Stimulated activated naive CD8-positive, alpha-beta T cell treated with anti-CD3 and anti-CD28 coated beads, Interleukin-15, Interleukin-2, amounts not matched to agents 100 ng/mL and 50 ng/mL, for 24 hours (primary cell): ENCODE measurements around the gene SH3BP4.

Source experiments
- H3K27ac Mint-ChIP-seq: one replicate; pipeline ENCODE4 v1.8.0; 2021; ENCODE audit warnings: mild to moderate bottlenecking, mixed read lengths
- H3K27me3 Mint-ChIP-seq: one replicate; pipeline ENCODE4 v1.8.0; 2021; ENCODE audit warnings: mixed read lengths
- H3K36me3 Mint-ChIP-seq: one replicate; pipeline ENCODE4 v1.8.0; 2021; ENCODE audit warnings: low read depth, mixed read lengths
- H3K4me1 Mint-ChIP-seq: one replicate; pipeline ENCODE4 v1.8.0; 2021; ENCODE audit warnings: low read depth, mixed read lengths
- H3K4me3 Mint-ChIP-seq: one replicate; pipeline ENCODE4 v1.8.0; 2021; ENCODE audit warnings: mild to moderate bottlenecking, mixed read lengths
- H3K9me3 Mint-ChIP-seq: one replicate; pipeline ENCODE4 v1.8.0; 2021; ENCODE audit warnings: mixed read lengths

SH3BP4 gene

DNA sequence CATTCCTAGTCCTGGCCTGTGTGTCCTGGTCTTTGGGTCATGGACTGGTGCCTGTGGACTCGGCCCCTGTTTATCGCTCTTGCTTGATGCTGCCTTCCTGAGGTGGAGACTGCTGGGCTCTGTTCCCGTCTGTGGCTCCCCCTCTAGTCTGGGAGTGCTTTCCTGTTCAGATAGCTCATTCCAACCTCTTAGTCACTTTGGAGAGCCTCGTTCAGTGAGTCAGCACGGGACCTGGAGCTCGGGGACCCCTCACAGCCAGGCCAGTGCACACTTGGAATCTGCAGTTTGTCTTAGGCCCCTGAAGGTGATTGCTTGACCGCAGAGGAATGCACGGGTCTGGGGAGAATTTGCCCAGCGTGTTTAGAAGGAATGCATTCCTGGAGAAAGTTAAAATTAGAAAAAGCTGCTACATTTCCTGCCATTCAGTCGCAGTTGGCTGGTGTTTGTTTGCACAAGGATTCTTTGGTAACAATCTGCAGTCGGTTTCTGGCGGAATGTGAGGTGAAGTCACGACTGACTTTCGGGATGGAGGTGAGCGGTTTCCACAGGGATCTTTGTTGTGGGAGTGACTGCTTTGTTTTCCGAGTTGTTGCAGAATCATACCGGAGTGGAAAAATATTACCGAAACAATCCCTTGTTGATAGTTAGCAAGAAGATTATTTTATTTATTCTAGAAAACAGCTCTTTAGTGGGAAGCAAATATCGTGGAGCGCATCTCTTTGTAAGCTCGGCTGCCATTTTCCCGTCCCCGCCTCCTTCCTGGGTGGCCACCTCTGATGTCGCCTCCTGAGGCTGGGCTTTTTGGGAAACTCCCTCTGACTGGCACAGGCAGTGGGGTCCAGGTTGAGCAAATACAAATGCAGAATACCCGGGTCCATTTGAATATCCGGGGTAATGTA is 29.6 kb downstream of the SH3BP4 start:
- H3K36me3 Mint-ChIP-seq: no peaks in the 10 kb centered on the region

DNA sequence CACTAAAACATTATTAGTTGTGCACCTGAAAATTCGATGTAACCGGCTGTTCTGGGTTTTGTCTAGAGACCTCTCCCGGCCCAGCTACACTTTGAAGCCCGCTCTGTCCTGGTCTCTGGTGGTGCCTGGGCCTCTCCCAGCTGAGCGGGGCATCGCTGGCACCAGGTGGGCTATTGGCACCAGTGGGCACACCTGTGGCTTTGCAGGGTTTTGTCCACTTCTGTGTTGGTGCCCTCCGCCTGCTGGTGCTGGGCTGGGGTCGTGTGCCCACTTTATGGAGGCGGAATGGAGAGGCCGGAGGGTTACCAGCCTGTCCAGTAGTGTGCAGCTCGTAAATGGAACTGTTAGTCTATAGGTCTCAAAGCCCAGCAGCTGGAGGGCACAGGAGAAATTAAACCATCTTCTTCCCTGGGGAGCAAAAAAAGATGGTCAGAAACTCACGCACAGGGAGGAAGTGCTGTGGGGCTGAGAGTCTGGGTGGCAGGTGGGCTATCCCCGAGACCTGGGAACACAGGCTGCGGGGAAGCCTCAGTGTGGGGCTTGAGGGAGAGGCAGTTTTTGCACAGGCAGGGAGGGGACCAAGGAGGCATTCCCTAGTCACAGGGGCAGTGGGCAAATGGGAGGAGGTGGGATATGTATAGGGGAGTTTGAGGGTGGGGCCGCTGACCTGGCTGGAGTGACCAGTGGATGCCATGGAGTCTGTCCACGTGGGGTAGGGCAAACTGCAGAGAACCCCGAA is 30.4 kb downstream of the SH3BP4 start:
- H3K4me1 Mint-ChIP-seq: no peaks in the 10 kb centered on the region
- peaks cover 3% of the 10 kb centered on the region for H3K27me3 Mint-ChIP-seq
- H3K27ac Mint-ChIP-seq: no peak overlapping the region
- no peaks in the 10 kb centered on the region for H3K36me3 Mint-ChIP-seq
- no peak overlapping the region for H3K4me3 Mint-ChIP-seq
- H3K9me3 Mint-ChIP-seq: no peaks in the 10 kb centered on the region

More for the DNA sequence above, 29.6 kb downstream of the SH3BP4 start:
- Mint-ChIP-seq H3K9me3 (no peaks in the 10 kb centered on the region), H3K4me1 (no peaks in the 10 kb centered on the region), H3K27me3 (peaks cover 3% of the 10 kb centered on the region), H3K27ac (no peak overlapping the region), H3K4me3 (no peak overlapping the region)

DNA sequence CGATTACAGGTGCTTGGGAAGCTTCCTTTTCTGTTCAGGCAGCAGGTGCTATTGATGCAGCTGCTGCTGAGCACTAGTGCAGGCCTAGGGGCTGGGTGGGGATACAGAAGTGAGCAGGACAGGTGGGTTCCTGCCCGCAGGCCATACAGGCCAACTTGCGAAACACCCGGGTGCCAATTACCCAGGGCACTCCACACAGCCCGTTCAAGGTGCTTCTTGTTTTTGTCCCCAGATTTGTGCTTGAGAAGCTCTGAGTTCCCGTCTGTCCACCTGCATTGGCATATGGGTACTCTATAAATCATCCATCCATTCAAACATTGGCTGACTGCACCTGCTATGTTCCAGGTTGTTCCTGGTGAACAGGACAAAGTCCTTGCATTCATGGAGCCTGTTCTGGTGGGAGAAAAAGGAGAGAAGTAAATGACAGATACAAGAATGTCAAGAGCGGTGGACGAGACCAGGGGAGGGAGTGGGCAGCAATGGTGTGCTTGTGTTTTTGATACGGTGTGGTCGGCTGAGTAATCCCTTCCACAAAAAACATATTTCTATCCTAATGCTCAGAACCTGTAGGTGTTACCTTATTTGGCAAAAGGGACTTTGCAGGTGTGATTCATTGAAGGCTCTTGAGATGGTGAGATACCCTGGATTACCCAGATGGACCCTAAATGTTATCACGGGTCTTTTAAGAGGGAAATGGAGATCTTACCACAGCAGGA is 31.4 kb downstream of the SH3BP4 start:
- Mint-ChIP-seq H3K36me3 (no peaks in the 10 kb centered on the region), H3K27me3 (peaks cover under 1% of the 10 kb centered on the region), H3K27ac (no peak overlapping the region), H3K4me3 (no peak overlapping the region), H3K9me3 (no peaks in the 10 kb centered on the region), H3K4me1 (no peaks in the 10 kb centered on the region)

DNA sequence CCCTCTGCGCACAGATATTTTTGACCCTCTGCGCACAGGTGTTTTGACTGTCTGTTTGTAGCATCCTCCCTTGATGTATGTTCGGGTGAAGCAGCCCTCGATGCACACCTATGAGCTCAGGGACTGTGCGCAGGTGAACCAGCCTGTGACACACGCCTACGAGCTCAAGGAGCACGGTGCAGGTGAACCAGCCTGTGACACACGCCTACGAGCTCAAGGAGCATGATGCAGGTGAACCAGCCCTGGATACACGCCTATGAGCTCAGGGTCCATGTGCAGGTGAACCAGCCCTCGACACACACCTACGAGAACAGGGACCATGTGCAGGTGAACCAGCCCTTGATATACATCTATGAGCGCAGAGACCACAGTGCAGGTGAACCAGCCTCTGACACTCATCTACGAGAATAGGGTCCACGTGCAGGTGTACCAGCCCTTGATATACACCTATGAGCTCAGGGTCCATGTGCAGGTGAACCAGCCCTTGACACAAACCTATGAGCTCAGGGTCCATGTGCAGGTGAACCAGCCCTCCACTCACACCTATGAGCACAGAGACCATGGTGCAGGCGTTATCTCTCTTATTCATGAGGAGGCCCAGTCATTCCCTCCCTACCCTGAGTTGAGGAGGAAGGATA is 33.9 kb downstream of the SH3BP4 start:
- Mint-ChIP-seq H3K36me3 (no peaks in the 10 kb centered on the region), H3K4me3 (no peak overlapping the region), H3K9me3 (peaks cover 4% of the 10 kb centered on the region), H3K27ac (no peak overlapping the region), H3K4me1 (no peaks in the 10 kb centered on the region), H3K27me3 (no peaks in the 10 kb centered on the region)

DNA sequence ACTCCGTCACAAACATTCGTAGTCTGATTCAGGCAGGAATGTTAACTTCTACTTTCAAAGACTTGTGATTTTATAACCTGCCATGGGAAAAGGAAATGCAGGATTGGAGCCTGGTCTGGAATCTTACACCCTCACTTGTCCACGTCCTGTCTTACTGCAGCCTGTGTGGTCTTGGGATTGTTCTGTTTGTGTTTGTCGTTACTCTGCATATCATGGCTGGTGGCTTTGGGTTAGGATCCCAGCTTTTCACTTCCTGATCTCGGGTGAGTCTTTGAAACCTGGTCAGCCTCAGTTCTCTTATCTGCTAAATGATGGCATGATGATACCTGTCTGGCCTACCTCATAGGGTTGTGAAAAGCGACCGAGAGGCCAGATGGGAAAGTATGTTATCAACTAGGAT is 34.6 kb downstream of the SH3BP4 start:
- H3K27me3 Mint-ChIP-seq: no peaks in the 10 kb centered on the region
- no peaks in the 10 kb centered on the region for H3K36me3 Mint-ChIP-seq
- H3K9me3 Mint-ChIP-seq: peaks cover 4% of the 10 kb centered on the region
- no peaks in the 10 kb centered on the region for H3K4me1 Mint-ChIP-seq
- no peak overlapping the region for H3K4me3 Mint-ChIP-seq
- no peak overlapping the region for H3K27ac Mint-ChIP-seq

DNA sequence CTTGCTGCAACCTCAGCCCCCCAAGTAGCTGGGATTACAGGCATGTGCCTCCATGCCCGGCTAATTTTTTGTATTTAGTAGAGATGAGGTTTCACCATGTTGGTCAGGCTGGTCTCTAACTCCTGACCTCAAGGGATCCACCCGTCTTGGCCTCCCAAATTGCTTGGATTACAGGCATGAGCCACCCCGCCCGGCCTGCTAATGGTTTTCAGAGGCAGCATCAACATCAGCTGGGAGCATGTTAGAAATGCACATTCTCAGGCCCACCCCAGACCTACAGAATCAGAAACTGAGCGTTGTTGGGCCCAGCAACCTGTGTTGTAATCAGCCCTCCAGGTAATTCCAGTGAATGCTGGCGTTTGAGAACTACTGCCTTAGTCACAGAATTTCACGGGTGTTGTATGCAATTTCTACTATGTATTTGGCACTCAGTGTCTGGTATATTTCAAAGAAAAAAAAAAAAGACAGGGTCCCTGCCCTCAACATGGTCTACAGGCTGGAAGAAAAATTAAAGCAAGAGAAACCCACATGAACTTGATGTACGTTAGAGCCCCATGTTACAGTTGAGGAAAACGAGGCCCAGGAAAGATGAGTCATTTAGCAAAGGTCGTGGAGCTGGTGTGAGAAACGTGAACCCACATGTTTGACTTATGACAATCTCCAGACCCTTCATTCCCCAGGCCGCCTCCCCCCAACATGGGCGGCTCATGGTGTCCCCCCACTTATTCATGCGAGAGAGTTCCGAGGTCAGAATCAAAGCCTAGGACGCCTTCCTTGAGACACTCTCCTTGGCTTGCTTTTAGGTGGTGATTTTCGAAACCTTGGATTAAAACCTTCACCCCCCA is 35.3 kb downstream of the SH3BP4 start:
- no peak overlapping the region for H3K27ac Mint-ChIP-seq
- H3K36me3 Mint-ChIP-seq: no peaks in the 10 kb centered on the region
- no peaks in the 10 kb centered on the region for H3K27me3 Mint-ChIP-seq
- H3K9me3 Mint-ChIP-seq: peaks cover 4% of the 10 kb centered on the region
- H3K4me3 Mint-ChIP-seq: no peak overlapping the region
- no peaks in the 10 kb centered on the region for H3K4me1 Mint-ChIP-seq

DNA sequence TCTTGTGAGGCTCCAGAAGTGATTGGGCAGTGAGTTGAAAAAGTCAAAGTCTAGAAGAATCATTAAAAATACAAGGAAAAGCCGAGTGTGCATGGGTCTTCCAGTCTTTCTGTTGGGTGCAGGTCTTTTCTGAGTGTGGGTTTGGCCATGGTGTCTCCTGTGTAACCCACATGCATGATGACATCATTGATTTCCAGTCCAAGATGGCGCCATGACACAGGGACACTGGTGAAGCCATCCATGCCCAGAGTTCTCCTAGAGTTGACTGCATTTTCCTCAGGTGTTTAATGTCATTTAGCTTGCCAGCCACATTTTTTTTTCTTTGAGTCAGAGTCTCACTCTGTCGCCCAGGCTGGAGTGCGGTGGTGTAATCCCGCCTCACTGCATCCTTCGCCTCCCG is 35.9 kb downstream of the SH3BP4 start:
- H3K27ac Mint-ChIP-seq: no peak overlapping the region
- no peaks in the 10 kb centered on the region for H3K27me3 Mint-ChIP-seq
- no peak overlapping the region for H3K4me3 Mint-ChIP-seq
- no peaks in the 10 kb centered on the region for H3K4me1 Mint-ChIP-seq
- H3K36me3 Mint-ChIP-seq: no peaks in the 10 kb centered on the region
- peaks cover 4% of the 10 kb centered on the region for H3K9me3 Mint-ChIP-seq

DNA sequence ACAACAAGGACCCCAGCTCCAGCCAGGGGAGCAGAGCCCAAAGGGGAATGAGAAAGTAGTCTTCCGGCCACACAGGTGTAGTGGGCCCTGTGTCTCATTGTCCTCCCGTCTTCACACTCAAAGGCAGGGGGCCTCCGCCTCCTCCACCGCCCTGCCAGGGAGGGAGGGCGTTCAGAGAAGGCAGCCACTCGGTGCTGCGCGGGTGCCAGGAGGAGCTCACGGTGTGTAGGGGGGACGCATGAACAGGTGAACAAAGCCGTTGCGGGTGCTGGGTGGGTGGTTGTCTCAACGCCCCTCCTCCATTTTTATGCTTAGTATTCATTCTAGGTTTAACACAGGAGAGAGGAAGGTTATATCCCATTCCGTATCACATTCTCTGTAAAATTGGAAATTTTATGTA is 36.7 kb downstream of the SH3BP4 start:
- Mint-ChIP-seq H3K27ac (no peak overlapping the region), H3K4me1 (peaks cover 3% of the 10 kb centered on the region), H3K27me3 (no peaks in the 10 kb centered on the region), H3K4me3 (no peak overlapping the region), H3K36me3 (no peaks in the 10 kb centered on the region), H3K9me3 (peaks cover 4% of the 10 kb centered on the region)

DNA sequence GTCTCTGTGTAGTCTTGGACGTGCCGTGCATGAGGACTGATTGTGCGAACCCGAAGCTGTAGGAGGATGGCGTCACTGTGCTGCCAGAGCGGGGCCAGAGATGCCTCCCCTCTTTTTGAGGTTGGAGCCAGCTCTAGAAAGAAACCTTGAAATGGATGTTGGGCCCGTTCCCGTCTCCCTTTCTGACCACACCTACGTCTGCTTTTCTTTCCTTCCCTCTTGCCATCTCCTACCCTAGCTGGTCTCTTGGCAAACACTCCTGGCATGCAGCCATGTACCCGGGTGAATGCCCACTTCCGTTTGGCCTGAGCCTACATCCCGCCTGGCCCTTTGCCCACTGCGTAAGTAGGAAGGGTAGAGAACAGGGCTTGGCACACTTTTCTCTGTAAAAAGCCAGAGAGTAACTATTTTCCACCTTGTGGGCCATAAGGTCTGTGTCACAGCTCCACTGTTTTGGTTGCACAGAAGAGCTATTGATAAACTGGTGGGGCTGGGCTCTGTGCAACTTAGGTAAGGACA is 37.4 kb downstream of the SH3BP4 start:
- Mint-ChIP-seq H3K36me3 (no peaks in the 10 kb centered on the region), H3K9me3 (peaks cover 4% of the 10 kb centered on the region), H3K27me3 (no peaks in the 10 kb centered on the region), H3K4me1 (peaks cover 11% of the 10 kb centered on the region), H3K4me3 (no peak overlapping the region), H3K27ac (no peak overlapping the region)

DNA sequence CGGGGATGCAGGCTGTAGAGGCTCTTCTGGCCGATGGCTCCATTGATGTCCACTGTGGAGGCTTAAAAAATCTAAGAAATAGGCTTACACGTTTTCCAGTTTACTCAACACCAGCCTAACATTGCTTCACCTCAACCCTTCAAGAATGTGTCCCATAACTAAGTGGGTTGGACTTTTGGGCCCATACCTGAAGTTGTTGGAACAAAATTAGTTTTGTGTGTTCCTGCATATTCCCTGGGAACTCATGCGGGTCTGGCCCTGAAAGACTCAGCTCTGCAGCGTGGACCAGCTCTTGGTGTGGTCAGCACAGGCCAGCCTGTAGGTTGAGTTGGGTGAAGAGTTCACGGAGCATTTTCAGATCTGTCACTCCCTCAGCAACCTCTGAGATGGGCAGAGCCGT is 38.5 kb downstream of the SH3BP4 start:
- no peaks in the 10 kb centered on the region for H3K36me3 Mint-ChIP-seq
- peaks cover 14% of the 10 kb centered on the region for H3K4me1 Mint-ChIP-seq
- peaks cover 4% of the 10 kb centered on the region for H3K9me3 Mint-ChIP-seq
- no peaks in the 10 kb centered on the region for H3K27me3 Mint-ChIP-seq
- no peak overlapping the region for H3K4me3 Mint-ChIP-seq
- no peak overlapping the region for H3K27ac Mint-ChIP-seq

DNA sequence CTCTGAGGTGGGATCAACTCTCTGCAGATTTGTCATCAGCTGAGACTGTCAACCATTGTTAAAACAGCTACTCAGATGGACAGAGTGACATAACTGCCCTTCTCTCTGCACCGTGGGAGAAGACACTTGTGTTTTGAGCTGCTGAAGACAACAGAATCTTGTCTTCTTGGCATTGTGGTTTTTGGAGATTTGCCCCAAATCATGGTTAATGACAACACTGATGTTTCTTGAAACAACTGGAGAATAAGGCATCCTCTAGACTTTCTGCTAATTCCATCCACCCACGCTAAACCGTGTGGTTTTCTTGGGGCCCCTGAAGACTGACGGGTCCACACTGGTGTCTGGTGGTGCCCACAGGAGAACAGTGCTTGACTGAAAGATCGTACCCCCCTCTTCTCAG is 39.5 kb downstream of the SH3BP4 start:
- no peaks in the 10 kb centered on the region for H3K27me3 Mint-ChIP-seq
- peaks cover 4% of the 10 kb centered on the region for H3K9me3 Mint-ChIP-seq
- no peaks in the 10 kb centered on the region for H3K36me3 Mint-ChIP-seq
- no peak overlapping the region for H3K27ac Mint-ChIP-seq
- no peak overlapping the region for H3K4me3 Mint-ChIP-seq
- peaks cover 14% of the 10 kb centered on the region for H3K4me1 Mint-ChIP-seq

DNA sequence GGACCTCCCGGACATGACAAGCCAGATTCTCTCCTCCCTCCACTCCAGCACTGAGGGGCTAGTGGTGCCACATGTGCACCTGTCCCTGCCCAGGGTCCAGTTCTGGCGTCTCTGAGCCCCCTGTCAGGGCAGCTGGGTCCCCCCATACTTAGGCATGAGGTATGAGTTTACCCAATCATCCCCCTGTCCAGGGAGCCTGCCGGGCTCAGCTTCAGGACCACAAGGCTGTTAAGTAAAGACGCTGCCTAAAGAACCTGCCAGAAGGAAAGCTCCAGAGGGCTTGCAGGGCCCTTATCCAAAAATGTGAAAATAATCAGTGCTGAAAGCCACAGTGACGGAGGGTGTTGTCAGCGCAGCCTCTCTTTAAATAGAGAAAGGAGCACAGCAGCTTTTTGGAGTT is 40.0 kb downstream of the SH3BP4 start:
- Mint-ChIP-seq H3K36me3 (no peaks in the 10 kb centered on the region), H3K4me1 (peaks cover 14% of the 10 kb centered on the region)

DNA sequence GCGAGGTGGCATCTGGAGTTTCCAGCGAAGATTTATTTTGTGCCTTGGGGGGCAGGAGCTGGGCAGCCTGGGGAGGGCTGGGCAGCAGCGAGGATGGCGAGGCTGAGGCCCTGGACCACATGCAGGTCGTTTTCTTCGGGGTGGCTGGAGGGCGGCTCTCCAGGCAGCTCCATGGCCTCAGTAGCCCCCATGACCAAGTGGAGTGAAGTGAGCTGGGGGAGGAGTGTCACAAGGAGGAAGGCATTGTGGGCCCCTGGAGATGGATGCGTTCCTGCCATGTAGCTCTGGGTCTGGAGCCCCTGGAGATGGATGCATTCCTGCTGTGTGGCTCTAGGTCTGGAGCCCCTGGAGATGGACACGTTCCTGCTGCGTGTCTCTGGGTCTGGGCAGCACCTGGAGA is 40.4 kb downstream of the SH3BP4 start:
- no peaks in the 10 kb centered on the region for H3K27me3 Mint-ChIP-seq
- no peak overlapping the region for H3K4me3 Mint-ChIP-seq
- H3K9me3 Mint-ChIP-seq: peaks cover 4% of the 10 kb centered on the region
- peaks cover 14% of the 10 kb centered on the region for H3K4me1 Mint-ChIP-seq
- H3K27ac Mint-ChIP-seq: no peak overlapping the region
- H3K36me3 Mint-ChIP-seq: no peaks in the 10 kb centered on the region

More for the DNA sequence above, 40.0 kb downstream of the SH3BP4 start:
- no peaks in the 10 kb centered on the region for H3K27me3 Mint-ChIP-seq
- H3K9me3 Mint-ChIP-seq: peaks cover 4% of the 10 kb centered on the region
- no peak overlapping the region for H3K27ac Mint-ChIP-seq
- no peak overlapping the region for H3K4me3 Mint-ChIP-seq
